Esophagus squamous epithelium (tissue), 4 donors: ENCODE data around the gene PEX14.

Experiments used
- POLR2A ChIP-seq, 4 donors: fragments of 450-650 bp; IDR thresholded peaks; one replicate each; pipeline ENCODE4 v1.6.1; 2017; ENCODE audit warnings: antibody characterized with exemption in 4 of 4, mild to moderate bottlenecking in 4 of 4, moderate library complexity in 3 of 4
- TF ChIP-seq, protein P1 (sequence below), 6 experiments: fragments of 450-650 bp in 4 of 6; fragments of 200-600 bp in 2 of 6; sonication (generic) in 2 of 6; IDR thresholded peaks; one replicate each; pipeline ENCODE4 v1.5.1; 2016 to 2019; ENCODE audit warnings: antibody characterized with exemption in 6 of 6, mild to moderate bottlenecking in 4 of 6, moderate library complexity in 4 of 6

DNA sequence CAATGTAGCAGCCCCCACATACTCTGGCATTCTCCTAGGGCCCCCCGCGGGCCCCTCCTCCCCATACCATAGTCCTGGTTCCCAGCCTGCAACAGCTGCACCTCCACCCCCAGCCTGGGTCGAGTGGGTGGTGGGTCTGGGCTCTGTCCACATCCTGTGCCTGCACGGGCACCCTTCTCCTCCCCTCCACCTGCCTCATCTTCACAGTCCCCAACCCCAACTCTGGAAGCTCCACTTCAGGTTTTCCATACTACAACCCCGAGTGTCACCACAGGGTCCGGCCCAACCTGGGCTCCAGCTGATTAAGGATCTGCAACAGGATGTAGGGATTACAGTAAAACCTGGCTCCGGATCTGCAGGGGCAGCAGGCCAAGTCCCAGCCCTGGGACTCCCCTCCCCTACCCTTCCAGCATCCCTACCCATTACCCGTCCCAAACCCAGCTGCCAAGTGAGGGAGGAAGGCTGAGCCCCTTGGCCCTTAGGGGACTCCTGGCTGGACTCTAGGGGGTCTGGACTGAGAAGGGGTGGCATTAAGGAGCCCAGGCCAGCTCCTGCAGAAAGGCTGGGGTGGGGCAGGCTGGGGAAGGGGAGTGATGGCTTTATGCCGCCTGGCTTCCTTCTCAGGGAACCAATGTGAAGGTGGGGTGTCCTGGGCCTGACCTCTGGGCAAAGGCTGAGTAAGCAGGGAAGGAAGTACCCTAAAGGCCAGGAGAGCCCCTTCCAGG lies 204.9 kb downstream of the PEX14 start:
- TF ChIP-seq, protein P1, sequence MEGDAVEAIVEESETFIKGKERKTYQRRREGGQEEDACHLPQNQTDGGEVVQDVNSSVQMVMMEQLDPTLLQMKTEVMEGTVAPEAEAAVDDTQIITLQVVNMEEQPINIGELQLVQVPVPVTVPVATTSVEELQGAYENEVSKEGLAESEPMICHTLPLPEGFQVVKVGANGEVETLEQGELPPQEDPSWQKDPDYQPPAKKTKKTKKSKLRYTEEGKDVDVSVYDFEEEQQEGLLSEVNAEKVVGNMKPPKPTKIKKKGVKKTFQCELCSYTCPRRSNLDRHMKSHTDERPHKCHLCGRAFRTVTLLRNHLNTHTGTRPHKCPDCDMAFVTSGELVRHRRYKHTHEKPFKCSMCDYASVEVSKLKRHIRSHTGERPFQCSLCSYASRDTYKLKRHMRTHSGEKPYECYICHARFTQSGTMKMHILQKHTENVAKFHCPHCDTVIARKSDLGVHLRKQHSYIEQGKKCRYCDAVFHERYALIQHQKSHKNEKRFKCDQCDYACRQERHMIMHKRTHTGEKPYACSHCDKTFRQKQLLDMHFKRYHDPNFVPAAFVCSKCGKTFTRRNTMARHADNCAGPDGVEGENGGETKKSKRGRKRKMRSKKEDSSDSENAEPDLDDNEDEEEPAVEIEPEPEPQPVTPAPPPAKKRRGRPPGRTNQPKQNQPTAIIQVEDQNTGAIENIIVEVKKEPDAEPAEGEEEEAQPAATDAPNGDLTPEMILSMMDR (IDR thresholded peaks at IDR 0.05) = no peak
- no peak for TF ChIP-seq POLR2A (IDR thresholded peaks at IDR 0.05)
